Suprapubic skin (tissue), 4 donors: ENCODE measurements around the gene KRT77. TPM values are rescaled to one million over a fixed set of nuclear protein-coding genes. Genes with fewer than 3 reads are reported as not detected.

ENCODE experiments used
- DNase-seq, 2 donors: peaks; one replicate each; pipeline ENCODE4 v3.0.0-alpha.2; 2019; ENCODE audit warnings: low spot score in 2 of 2
- H3K27ac ChIP-seq: fragments of 200-600 bp; sonication (generic); one replicate; pipeline ENCODE4 v1.5.1; 2019
- H3K27me3 ChIP-seq: fragments of 200-600 bp; sonication (generic); one replicate; pipeline ENCODE4 v1.5.1; 2019
- H3K36me3 ChIP-seq: fragments of 200-600 bp; sonication (generic); one replicate; pipeline ENCODE4 v1.5.1; 2019
- H3K4me1 ChIP-seq: fragments of 200-600 bp; sonication (generic); one replicate; pipeline ENCODE4 v1.5.1; 2019
- H3K4me3 ChIP-seq: fragments of 200-600 bp; sonication (generic); one replicate; pipeline ENCODE4 v1.5.1; 2019; ENCODE audit warnings: mild to moderate bottlenecking
- H3K9me3 ChIP-seq: fragments of 200-600 bp; sonication (generic); one replicate; pipeline ENCODE4 v1.5.1; 2019
- CTCF ChIP-seq, 2 donors: fragments of 200-600 bp in 1 of 2; fragments of 450-650 bp in 1 of 2; sonication (generic) in 1 of 2; IDR thresholded peaks; one replicate each; pipeline ENCODE4 v1.5.1; 2016 to 2019; ENCODE audit warnings: antibody characterized with exemption in 2 of 2, mild to moderate bottlenecking in 1 of 2, moderate library complexity in 1 of 2
- EP300 ChIP-seq: sonication (generic); formaldehyde crosslinking; IDR thresholded peaks from one replicate; pipeline ENCODE4 v1.6.1; 2017; ENCODE audit warnings: antibody characterized with exemption
- POLR2A ChIP-seq, 2 donors: fragments of 450-650 bp; IDR thresholded peaks; one replicate each; pipeline ENCODE4 v1.6.1; 2017; ENCODE audit warnings: antibody characterized with exemption in 2 of 2, mild to moderate bottlenecking in 2 of 2, moderate library complexity in 2 of 2
- POLR2AphosphoS5 ChIP-seq, 3 donors: sonication (generic); formaldehyde crosslinking; IDR thresholded peaks; one replicate each; pipeline ENCODE4 v1.6.1; 2017; ENCODE audit warnings: antibody characterized with exemption in 3 of 3
- WGBS: methylation state at CpG from one replicate; pipeline ENCODE4 v1.1.5; 2018; 5-methylcytosine and 5-hydroxymethylcytosine counted together
- total RNA-seq, 4 donors: library from RNA; depleted of rRNA; stranded (reverse); fragments of >200 nt; gene quantifications; one replicate each; pipeline ENCODE4 v1.1.0, GENCODE V29; 2016

The KRT77 gene
- total RNA-seq, 4 donors from 2014 or later = 146 to 424 (median 275) TPM

GRCh38 chr12:52674433-52674775 lies 28.9 kb downstream of the KRT77 start:
- Histone ChIP-seq H3K27me3 (peaks cover 3% of the 10 kb centered on the region), H3K27ac (no peak overlapping the region), H3K4me3 (no peak overlapping the region), H3K4me1 (no peaks in the 10 kb centered on the region), H3K36me3 (no peaks in the 10 kb centered on the region), H3K9me3 (no peaks in the 10 kb centered on the region)
- WGBS = 84% methylated on average over 4 of the region's 4 CpGs
- DNase-seq = no peak
- TF ChIP-seq POLR2AphosphoS5 (IDR thresholded peaks at IDR 0.05) = no peak
- no peak for TF ChIP-seq POLR2A (IDR thresholded peaks at IDR 0.05)
- no peak for TF ChIP-seq CTCF (IDR thresholded peaks at IDR 0.05)
- no peak for TF ChIP-seq EP300

- H3K4me3 ChIP-seq = no peak overlapping the region
- DNase-seq = no peak
- peaks cover 3% of the 10 kb centered on the region for H3K27me3 ChIP-seq
- H3K36me3 ChIP-seq = no peaks in the 10 kb centered on the region
- H3K27ac ChIP-seq = no peak overlapping the region
- no peak for TF ChIP-seq POLR2A (IDR thresholded peaks at IDR 0.05)
- TF ChIP-seq POLR2AphosphoS5 (IDR thresholded peaks at IDR 0.05) = no peak
- TF ChIP-seq CTCF (IDR thresholded peaks at IDR 0.05) = no peak
- H3K4me1 ChIP-seq = no peaks in the 10 kb centered on the region
- H3K9me3 ChIP-seq = no peaks in the 10 kb centered on the region
- WGBS = 69% methylated on average over 3 of the region's 3 CpGs
These were observed 29.5 kb downstream of the KRT77 start for GRCh38 chr12:52673713-52674432.

GRCh38 chr12:52673217-52673616 lies 30.1 kb downstream of the KRT77 start:
- no peak for TF ChIP-seq POLR2AphosphoS5 (IDR thresholded peaks at IDR 0.05)
- TF ChIP-seq CTCF (IDR thresholded peaks at IDR 0.05) = no peak
- no peak for TF ChIP-seq EP300
- TF ChIP-seq POLR2A (IDR thresholded peaks at IDR 0.05) = no peak
- Histone ChIP-seq H3K36me3 (no peaks in the 10 kb centered on the region), H3K4me3 (no peak overlapping the region), H3K27me3 (peaks cover 3% of the 10 kb centered on the region), H3K9me3 (no peaks in the 10 kb centered on the region), H3K27ac (no peak overlapping the region), H3K4me1 (no peaks in the 10 kb centered on the region)
- WGBS = 66% methylated on average over 5 of the region's 5 CpGs
- no peak for DNase-seq

GRCh38 chr12:52672321-52672933 lies 30.9 kb downstream of the KRT77 start:
- H3K27me3 ChIP-seq = peaks cover 3% of the 10 kb centered on the region
- TF ChIP-seq POLR2A (IDR thresholded peaks at IDR 0.05) (no peak), CTCF (IDR thresholded peaks at IDR 0.05) (no peak)

GRCh38 chr12:52670961-52671360 lies 32.4 kb downstream of the KRT77 start:
- H3K4me3 ChIP-seq = no peak overlapping the region
- 88% methylated on average over 3 of the region's 3 CpGs for WGBS
- TF ChIP-seq POLR2AphosphoS5 (IDR thresholded peaks at IDR 0.05) = no peak
- TF ChIP-seq EP300 = no peak
- TF ChIP-seq CTCF (IDR thresholded peaks at IDR 0.05) = no peak
- TF ChIP-seq POLR2A (IDR thresholded peaks at IDR 0.05) = no peak
- no peaks in the 10 kb centered on the region for H3K9me3 ChIP-seq
- no peak overlapping the region for H3K27ac ChIP-seq
- no peaks in the 10 kb centered on the region for H3K36me3 ChIP-seq
- no peak for DNase-seq
- peaks cover 3% of the 10 kb centered on the region for H3K27me3 ChIP-seq
- no peaks in the 10 kb centered on the region for H3K4me1 ChIP-seq

More at GRCh38 chr12:52672321-52672933, 30.9 kb downstream of the KRT77 start:
- peak in 1 of 2 donors; percentile 45 for DNase-seq
- Histone ChIP-seq H3K4me3 (no peak overlapping the region), H3K4me1 (no peaks in the 10 kb centered on the region), H3K9me3 (no peaks in the 10 kb centered on the region), H3K36me3 (no peaks in the 10 kb centered on the region), H3K27ac (no peak overlapping the region)
- 52% methylated on average over 2 of the region's 2 CpGs for WGBS
